Mesenchymal stem cell (in vitro differentiated cells and primary cell): ENCODE measurements around the gene GBGT1.

Source experiments
- DNase-seq: peaks from one replicate; pipeline ENCODE4 v3.0.0-alpha.2; 2013
- H2AFZ ChIP-seq: one replicate; pipeline ENCODE4 v1.6.1; 2013; ENCODE audit warnings: low read depth, mild to moderate bottlenecking, control low read depth, inconsistent platforms, low read length, moderate library complexity
- H2AK5ac ChIP-seq: 2 replicates; pipeline ENCODE4 v1.6.1; 2013; ENCODE audit warnings: low read length, moderate library complexity, mild to moderate bottlenecking, inconsistent platforms; ENCODE audit not compliant: severe bottlenecking
- H2BK120ac ChIP-seq: one replicate; pipeline ENCODE4 v1.6.1; 2013; ENCODE audit warnings: low read depth, mild to moderate bottlenecking, inconsistent platforms, low read length, moderate library complexity
- H2BK12ac ChIP-seq, 2 experiments: one replicate each; pipeline ENCODE4 v1.6.1; 2013; ENCODE audit warnings: inconsistent platforms in 2 of 2, low read length in 2 of 2, mild to moderate bottlenecking in 2 of 2, moderate library complexity in 2 of 2, control low read depth in 1 of 2
- H2BK15ac ChIP-seq: one replicate; pipeline ENCODE4 v1.6.1; 2013; ENCODE audit warnings: mild to moderate bottlenecking, low read depth, inconsistent platforms; ENCODE audit not compliant: poor library complexity, severe bottlenecking
- H2BK5ac ChIP-seq: 2 replicates; pipeline ENCODE4 v1.6.1; 2013; ENCODE audit warnings: low read depth, mild to moderate bottlenecking, low read length, control low read depth, inconsistent platforms; ENCODE audit not compliant: poor library complexity, severe bottlenecking
- H3K14ac ChIP-seq, 2 experiments: one replicate each; pipeline ENCODE4 v1.6.1; 2013; ENCODE audit warnings: inconsistent platforms in 2 of 2, low read length in 2 of 2, control low read depth in 1 of 2, mild to moderate bottlenecking in 1 of 2, moderate library complexity in 1 of 2
- H3K18ac ChIP-seq, 2 experiments: one replicate each; pipeline ENCODE4 v1.6.1; 2013; ENCODE audit warnings: inconsistent platforms in 2 of 2, low read length in 2 of 2, control low read depth in 1 of 2, low read depth in 1 of 2, mild to moderate bottlenecking in 1 of 2
- H3K23ac ChIP-seq, 2 experiments: one replicate each; pipeline ENCODE4 v1.6.1; 2013; ENCODE audit warnings: inconsistent platforms in 2 of 2, low read length in 2 of 2, mild to moderate bottlenecking in 2 of 2, moderate library complexity in 2 of 2, control low read depth in 1 of 2
- H3K27ac ChIP-seq: 2 replicates; pipeline ENCODE4 v1.5.1; 2013; ENCODE audit warnings: mild to moderate bottlenecking, moderate library complexity, low read length, control low read depth, inconsistent platforms; ENCODE audit not compliant: poor library complexity, severe bottlenecking
- H3K27me3 ChIP-seq, 2 experiments: 2 replicates each; pipeline versions ENCODE4 v1.6.1 to v1.7.0; 2013; ENCODE audit warnings: low read length in 2 of 2, mild to moderate bottlenecking in 2 of 2, moderate library complexity in 2 of 2, control low read depth in 1 of 2, inconsistent platforms in 1 of 2; ENCODE audit not compliant: control insufficient read depth in 1 of 2, insufficient read depth in 1 of 2
- H3K36me3 ChIP-seq, 2 experiments: 2 replicates each; pipeline versions ENCODE4 v1.6.1 to v1.7.0; 2013; ENCODE audit warnings: low read length in 2 of 2, control low read depth in 1 of 2, inconsistent platforms in 1 of 2, low read depth in 1 of 2, mild to moderate bottlenecking in 1 of 2; ENCODE audit not compliant: insufficient read depth in 2 of 2, control insufficient read depth in 1 of 2
- H3K4ac ChIP-seq, 2 experiments: one replicate each; pipeline ENCODE4 v1.6.1; 2013; ENCODE audit warnings: inconsistent platforms in 2 of 2, low read length in 2 of 2, mild to moderate bottlenecking in 2 of 2, moderate library complexity in 2 of 2, control low read depth in 1 of 2, low read depth in 1 of 2
- H3K4me1 ChIP-seq: 2 replicates; pipeline ENCODE4 v1.6.1; 2013; ENCODE audit warnings: low read depth, low read length, control low read depth; ENCODE audit not compliant: control insufficient read depth, insufficient read depth
- H3K4me2 ChIP-seq: 2 replicates; pipeline ENCODE4 v1.6.1; 2013; ENCODE audit warnings: low read length, mild to moderate bottlenecking, inconsistent platforms; ENCODE audit not compliant: poor library complexity, severe bottlenecking
- H3K4me3 ChIP-seq, 2 experiments: 2 replicates each; pipeline versions ENCODE4 v1.5.1 to v1.7.0; 2013; ENCODE audit warnings: low read length in 2 of 2, mild to moderate bottlenecking in 2 of 2, control low read depth in 1 of 2, low read depth in 1 of 2; ENCODE audit not compliant: insufficient read depth in 1 of 2
- H3K79me1 ChIP-seq: replicated peaks from 2 replicates; pipeline ENCODE4 v1.6.1; 2013; ENCODE audit warnings: mild to moderate bottlenecking, control low read depth, low read length, inconsistent platforms; ENCODE audit not compliant: poor library complexity, severe bottlenecking
- H3K9ac ChIP-seq: 2 replicates; pipeline ENCODE4 v1.7.0; 2013; ENCODE audit warnings: mild to moderate bottlenecking, low read length, moderate library complexity
- H3K9me3 ChIP-seq: 2 replicates; pipeline ENCODE4 v1.7.0; 2013; ENCODE audit warnings: mild to moderate bottlenecking, low read length; ENCODE audit not compliant: control insufficient read depth
- H4K8ac ChIP-seq: one replicate; pipeline ENCODE4 v1.6.1; 2013; ENCODE audit warnings: inconsistent platforms, mild to moderate bottlenecking, low read length, moderate library complexity
- H4K91ac ChIP-seq: one replicate; pipeline ENCODE4 v1.6.1; 2013; ENCODE audit warnings: mild to moderate bottlenecking, low read length, inconsistent platforms
- WGBS: methylation state at CpG from one replicate; pipeline ENCODE4 v1.1.7; 2013; ENCODE audit warnings: mixed read lengths; 5-methylcytosine and 5-hydroxymethylcytosine counted together

Gene GBGT1

GRCh38 chr9:133181561-133181960, 17.8 kb upstream of the GBGT1 start:
- no peak overlapping the region for H2BK15ac ChIP-seq
- no peak overlapping the region for H2BK5ac ChIP-seq
- no peak overlapping the region for H3K9ac ChIP-seq
- no peak overlapping the region for H3K4me2 ChIP-seq
- H4K91ac ChIP-seq = no peak overlapping the region
- H3K23ac ChIP-seq = no peak overlapping the region
- no peak overlapping the region for H3K4ac ChIP-seq
- H3K79me1 ChIP-seq = no peaks in the 10 kb centered on the region
- no peaks in the 10 kb centered on the region for H3K9me3 ChIP-seq
- DNase-seq = no peak
- H2AK5ac ChIP-seq = no peak overlapping the region
- peaks cover 1% of the 10 kb centered on the region for H3K4me1 ChIP-seq
- H2BK120ac ChIP-seq = no peak overlapping the region
- no peak overlapping the region for H3K4me3 ChIP-seq
- H3K14ac ChIP-seq = no peak overlapping the region
- H3K27ac ChIP-seq = no peak overlapping the region
- H3K18ac ChIP-seq = no peak overlapping the region
- H4K8ac ChIP-seq = no peak overlapping the region
- peaks cover 32 to 47% of the 10 kb centered on the region in 2 experiments for H3K27me3 ChIP-seq
- H3K36me3 ChIP-seq = no peaks in the 10 kb centered on the region
- WGBS = 98% methylated on average over 2 of the region's 3 CpGs
- H2AFZ ChIP-seq = no peak overlapping the region
- no peak overlapping the region for H2BK12ac ChIP-seq

GRCh38 chr9:133180953-133181352, 17.2 kb upstream of the GBGT1 start:
- peaks cover 32 to 52% of the 10 kb centered on the region in 2 experiments for H3K27me3 ChIP-seq
- no peak overlapping the region for H4K91ac ChIP-seq
- no peaks in the 10 kb centered on the region for H3K36me3 ChIP-seq
- no peak overlapping the region for H3K4me2 ChIP-seq
- H3K14ac ChIP-seq = no peak overlapping the region
- H3K23ac ChIP-seq = no peak overlapping the region
- no peak overlapping the region for H3K4me3 ChIP-seq
- WGBS = 85% methylated on average over 4 of the region's 5 CpGs
- H3K18ac ChIP-seq = no peak overlapping the region
- no peak for DNase-seq
- no peak overlapping the region for H2BK12ac ChIP-seq
- H2BK120ac ChIP-seq = no peak overlapping the region
- H3K79me1 ChIP-seq = no peaks in the 10 kb centered on the region
- no peak overlapping the region for H3K27ac ChIP-seq
- no peak overlapping the region for H3K9ac ChIP-seq
- H2BK5ac ChIP-seq = no peak overlapping the region
- no peak overlapping the region for H2AK5ac ChIP-seq
- H3K4ac ChIP-seq = no peak overlapping the region
- no peak overlapping the region for H4K8ac ChIP-seq
- no peaks in the 10 kb centered on the region for H3K9me3 ChIP-seq
- H3K4me1 ChIP-seq = peaks cover 1% of the 10 kb centered on the region
- H2AFZ ChIP-seq = no peak overlapping the region
- H2BK15ac ChIP-seq = no peak overlapping the region

GRCh38 chr9:133173056-133173455, 9.3 kb upstream of the GBGT1 start:
- Histone ChIP-seq H3K18ac (no peak overlapping the region), H3K4me1 (peaks cover 2% of the 10 kb centered on the region), H3K9me3 (no peaks in the 10 kb centered on the region), H3K4me2 (no peak overlapping the region), H3K4me3 (no peak overlapping the region), H2AK5ac (no peak overlapping the region), H2BK12ac (no peak overlapping the region), H2BK120ac (no peak overlapping the region), H3K27ac (no peak overlapping the region), H3K27me3 (peaks cover 43 to 67% of the 10 kb centered on the region in 2 experiments), H3K23ac (no peak overlapping the region), H3K14ac (no peak overlapping the region), H4K8ac (no peak overlapping the region), H4K91ac (no peak overlapping the region), H3K4ac (no peak overlapping the region), H2BK15ac (no peak overlapping the region), H3K9ac (no peak overlapping the region), H3K36me3 (no peaks in the 10 kb centered on the region), H2AFZ (no peak overlapping the region), H3K79me1 (no peaks in the 10 kb centered on the region), H2BK5ac (no peak overlapping the region)
- 83% methylated on average over 7 of the region's 7 CpGs for WGBS
- no peak for DNase-seq

- Histone ChIP-seq H2BK12ac (no peak overlapping the region), H3K9ac (no peak overlapping the region)
- WGBS = 90% methylated on average over 29 of the region's 29 CpGs
These were observed 7.6 kb upstream of the GBGT1 start for GRCh38 chr9:133171161-133171961.

More at GRCh38 chr9:133171161-133171961, 7.6 kb upstream of the GBGT1 start:
- no peak overlapping the region for H2BK15ac ChIP-seq
- no peak overlapping the region for H3K18ac ChIP-seq
- H3K4me2 ChIP-seq = no peak overlapping the region
- H3K14ac ChIP-seq = no peak overlapping the region
- H3K27ac ChIP-seq = no peak overlapping the region
- no peak overlapping the region for H3K4me3 ChIP-seq
- H3K9me3 ChIP-seq = no peaks in the 10 kb centered on the region
- H3K4me1 ChIP-seq = peaks cover 2% of the 10 kb centered on the region
- no peak overlapping the region for H2AK5ac ChIP-seq
- no peak overlapping the region for H2AFZ ChIP-seq
- H3K4ac ChIP-seq = no peak overlapping the region
- DNase-seq = no peak
- no peak overlapping the region for H2BK120ac ChIP-seq
- H3K36me3 ChIP-seq = no peaks in the 10 kb centered on the region
- peaks cover 33 to 53% of the 10 kb centered on the region in 2 experiments for H3K27me3 ChIP-seq
- H4K8ac ChIP-seq = no peak overlapping the region
- no peaks in the 10 kb centered on the region for H3K79me1 ChIP-seq
- H4K91ac ChIP-seq = no peak overlapping the region
- no peak overlapping the region for H3K23ac ChIP-seq
- H2BK5ac ChIP-seq = no peak overlapping the region
